ENCODE measurements around the gene MSMO1.
"Not testable (repeated sequence)": the region's sequence is repeated elsewhere in the genome, so short reads cannot be mapped to it uniquely, and the experiment has no call there.

Gene MSMO1

GRCh38 chr4:165324918-165325304 lies 2.6 kb upstream of the MSMO1 start:
- no peak for DNase-seq (ENCODE audit: low read depth)

GRCh38 chr4:165325732-165326512 lies 1.5 kb upstream of the MSMO1 start:
- DNase-seq (ENCODE audit: low read depth) = peak; percentile 96

GRCh38 chr4:165326831-165327210 lies 648 bp upstream of the MSMO1 start:
- peak; percentile 45 for DNase-seq (ENCODE audit: low read depth)

GRCh38 chr4:165328101-165328425 lies 594 bp downstream of the MSMO1 start:
- no peak for DNase-seq (ENCODE audit: low read depth)

- DNase-seq (ENCODE audit: low read depth) = no peak
Observed at GRCh38 chr4:165328708-165329107, 1.2 kb downstream of the MSMO1 start.

GRCh38 chr4:165330071-165330470 lies 2.6 kb downstream of the MSMO1 start:
- no peak for DNase-seq (ENCODE audit: low read depth)

- no peak for DNase-seq (ENCODE audit: low read depth)
Observed at GRCh38 chr4:165330666-165331065, 3.2 kb downstream of the MSMO1 start.

GRCh38 chr4:165331359-165331758 lies 3.9 kb downstream of the MSMO1 start:
- DNase-seq (ENCODE audit: low read depth) = no peak

- no peak for DNase-seq (ENCODE audit: low read depth)
Observed at GRCh38 chr4:165331823-165332222, 4.4 kb downstream of the MSMO1 start.

- DNase-seq (ENCODE audit: low read depth) = no peak
Observed at GRCh38 chr4:165332502-165332901, 5.0 kb downstream of the MSMO1 start.

- no peak for DNase-seq (ENCODE audit: low read depth)
Observed at GRCh38 chr4:165335163-165335703, 7.8 kb downstream of the MSMO1 start.

- DNase-seq (ENCODE audit: low read depth) = no peak
Observed at GRCh38 chr4:165336743-165337142, 9.3 kb downstream of the MSMO1 start.

GRCh38 chr4:165342340-165342739 lies 14.9 kb downstream of the MSMO1 start:
- not testable (repeated sequence) for DNase-seq (ENCODE audit: low read depth)

- DNase-seq (ENCODE audit: low read depth) = no peak
Observed at GRCh38 chr4:165343353-165344191, 16.1 kb downstream of the MSMO1 start.

GRCh38 chr4:165345666-165346417 lies 18.4 kb downstream of the MSMO1 start:
- DNase-seq (ENCODE audit: low read depth) = no peak

GRCh38 chr4:165347647-165348569 lies 20.4 kb downstream of the MSMO1 start:
- DNase-seq (ENCODE audit: low read depth) = no peak

GRCh38 chr4:165351359-165352130 lies 24.1 kb downstream of the MSMO1 start:
- DNase-seq (ENCODE audit: low read depth) = no peak

GRCh38 chr4:165355900-165356300 lies 28.4 kb downstream of the MSMO1 start:
- peak; percentile 37 for DNase-seq (ENCODE audit: low read depth)

- DNase-seq (ENCODE audit: low read depth) = peak; percentile 49
Observed at GRCh38 chr4:165359506-165359905, 32.0 kb downstream of the MSMO1 start.

GRCh38 chr4:165360041-165360695 lies 32.7 kb downstream of the MSMO1 start:
- DNase-seq (ENCODE audit: low read depth) = peak; percentile 54

Measured in iris pigment epithelial cell (primary cell).